Mesendoderm (in vitro differentiated cells): ENCODE data around the gene NR1I3.
"Not testable (repeated sequence)": the region's sequence is repeated elsewhere in the genome, so short reads cannot be mapped to it uniquely, and the experiment has no call there.

Experiments
- DNase-seq: peaks from one replicate; pipeline ENCODE4 v3.0.0; 2013
- H2AK5ac ChIP-seq: 2 replicates; pipeline ENCODE4 v1.6.1; 2013; ENCODE audit warnings: low read length, inconsistent platforms
- H2BK120ac ChIP-seq: 2 replicates; pipeline ENCODE4 v1.6.1; 2013; ENCODE audit warnings: low read depth, mild to moderate bottlenecking, low read length, moderate library complexity, mixed read lengths
- H2BK15ac ChIP-seq: replicated peaks from 2 replicates; pipeline ENCODE4 v1.6.1; 2013; ENCODE audit warnings: low read depth, mild to moderate bottlenecking, moderate library complexity
- H2BK5ac ChIP-seq: 2 replicates; pipeline ENCODE4 v1.6.1; 2013; ENCODE audit warnings: low read length, inconsistent platforms
- H3K18ac ChIP-seq: 2 replicates; pipeline ENCODE4 v1.6.1; 2013; ENCODE audit warnings: mild to moderate bottlenecking, low read length, mixed read lengths
- H3K23ac ChIP-seq: one replicate; pipeline ENCODE4 v1.6.1; 2013; ENCODE audit warnings: low read length
- H3K27ac ChIP-seq: 2 replicates; pipeline ENCODE4 v1.5.1; 2013; ENCODE audit warnings: low read depth, mild to moderate bottlenecking, inconsistent platforms, low read length, moderate library complexity
- H3K27me3 ChIP-seq: 2 replicates; pipeline ENCODE4 v1.6.1; 2013; ENCODE audit warnings: low read length, control low read depth, mild to moderate bottlenecking, inconsistent platforms; ENCODE audit not compliant: insufficient read depth, poor library complexity
- H3K36me3 ChIP-seq: 2 replicates; pipeline ENCODE4 v1.6.1; 2013; ENCODE audit warnings: low read length, inconsistent platforms; ENCODE audit not compliant: control insufficient read depth, insufficient read depth
- H3K4ac ChIP-seq: one replicate; pipeline ENCODE4 v1.6.1; 2013; ENCODE audit warnings: low read depth, mild to moderate bottlenecking, low read length, moderate library complexity
- H3K4me1 ChIP-seq: 2 replicates; pipeline ENCODE4 v1.6.1; 2013; ENCODE audit warnings: low read depth, low read length, inconsistent platforms; ENCODE audit not compliant: control insufficient read depth
- H3K4me2 ChIP-seq: 2 replicates; pipeline ENCODE4 v1.6.1; 2013; ENCODE audit warnings: low read length
- H3K4me3 ChIP-seq: 2 replicates; pipeline ENCODE4 v1.5.1; 2013; ENCODE audit warnings: mild to moderate bottlenecking, low read length
- H3K56ac ChIP-seq: one replicate; pipeline ENCODE4 v1.6.1; 2013; ENCODE audit warnings: low read length
- H3K79me1 ChIP-seq: 2 replicates; pipeline ENCODE4 v1.6.1; 2013; ENCODE audit warnings: low read length, inconsistent platforms
- H3K79me2 ChIP-seq: 2 replicates; pipeline ENCODE4 v1.6.1; 2013; ENCODE audit warnings: mild to moderate bottlenecking, low read length; ENCODE audit not compliant: control insufficient read depth, insufficient read depth
- H3K9ac ChIP-seq: 2 replicates; pipeline ENCODE4 v1.6.1; 2013; ENCODE audit warnings: low read length, inconsistent platforms
- H4K5ac ChIP-seq: one replicate; pipeline ENCODE4 v1.6.1; 2013; ENCODE audit warnings: low read length
- H4K8ac ChIP-seq: one replicate; pipeline ENCODE4 v1.6.1; 2013; ENCODE audit warnings: low read depth, mild to moderate bottlenecking, control low read depth, low read length, moderate library complexity
- WGBS: extraction: QIAGEN DNeasy Blood & Tissue Kit; methylation state at CpG from one replicate; pipeline ENCODE4 v1.1.7; 2013; ENCODE audit warnings: low lambda C conversion rate, missing lambda C conversion rate; ENCODE audit not compliant: insufficient coverage; ENCODE audit errors: extremely low coverage; 5-methylcytosine and 5-hydroxymethylcytosine counted together

NR1I3 gene

DNA sequence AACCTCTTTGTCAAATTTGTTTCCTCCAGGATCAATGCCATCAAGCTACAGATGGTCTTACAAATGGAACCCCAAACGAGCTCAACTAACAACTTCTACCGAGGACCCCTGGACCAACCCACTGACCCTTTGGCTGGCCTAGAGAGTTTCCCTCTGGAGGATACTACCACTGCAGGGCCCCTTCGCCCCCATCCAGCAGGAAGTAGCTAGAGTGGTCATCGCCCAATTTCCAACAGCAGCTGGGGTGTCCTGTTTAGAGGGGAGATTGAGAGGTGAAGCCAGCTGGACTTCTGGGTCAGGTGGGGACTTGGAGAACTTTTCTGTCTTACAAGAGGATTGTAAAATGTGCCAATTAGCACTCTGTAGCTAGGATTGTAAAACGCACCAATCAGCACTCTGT, 19.1 kb upstream of the NR1I3 start:
- H4K5ac ChIP-seq, H3K4ac ChIP-seq, H3K9ac ChIP-seq, DNase-seq, H2BK120ac ChIP-seq, H2BK5ac ChIP-seq, H3K18ac ChIP-seq, H3K36me3 ChIP-seq, H4K8ac ChIP-seq, H2BK15ac ChIP-seq, H3K27ac ChIP-seq, H3K79me1 ChIP-seq, H3K4me2 ChIP-seq, H3K4me3 ChIP-seq, H3K79me2 ChIP-seq, H2AK5ac ChIP-seq, H3K4me1 ChIP-seq, H3K56ac ChIP-seq, H3K23ac ChIP-seq: not testable (repeated sequence)
- peaks cover 16% of the 10 kb centered on the region for H3K27me3 ChIP-seq
- WGBS, result no CpG with 5 or more reads among the region's 5 CpGs

- peaks cover 16% of the 10 kb centered on the region for H3K27me3 ChIP-seq
- not testable (repeated sequence) for H3K4ac ChIP-seq, H3K79me2 ChIP-seq, H2AK5ac ChIP-seq, H3K36me3 ChIP-seq, H2BK15ac ChIP-seq, H3K27ac ChIP-seq, H4K5ac ChIP-seq, H3K18ac ChIP-seq, H3K79me1 ChIP-seq, H3K4me1 ChIP-seq, H3K4me3 ChIP-seq, H3K9ac ChIP-seq, H2BK5ac ChIP-seq, H3K56ac ChIP-seq, H3K4me2 ChIP-seq, H3K23ac ChIP-seq, H4K8ac ChIP-seq, H2BK120ac ChIP-seq
- no CpG with 5 or more reads among the region's 4 CpGs for WGBS
- peak; percentile 88 for DNase-seq
Observed at GRCh38 chr1:161255955-161256520, 18.0 kb upstream of the NR1I3 start.

GRCh38 chr1:161255302-161255701, 17.3 kb upstream of the NR1I3 start:
- H4K5ac ChIP-seq, DNase-seq, H3K4me2 ChIP-seq, H3K9ac ChIP-seq, H3K4ac ChIP-seq, H3K4me3 ChIP-seq, H2BK120ac ChIP-seq, H2BK15ac ChIP-seq, H3K79me2 ChIP-seq, H4K8ac ChIP-seq, H3K23ac ChIP-seq, H2AK5ac ChIP-seq, H3K4me1 ChIP-seq, H3K79me1 ChIP-seq, H3K18ac ChIP-seq, H3K27ac ChIP-seq, H3K36me3 ChIP-seq, H2BK5ac ChIP-seq: not testable (repeated sequence)
- WGBS, result no CpG with 5 or more reads among the region's 5 CpGs
- Histone ChIP-seq H3K56ac (peak overlapping the region; percentile 49), H3K27me3 (peaks cover 14% of the 10 kb centered on the region)

DNA sequence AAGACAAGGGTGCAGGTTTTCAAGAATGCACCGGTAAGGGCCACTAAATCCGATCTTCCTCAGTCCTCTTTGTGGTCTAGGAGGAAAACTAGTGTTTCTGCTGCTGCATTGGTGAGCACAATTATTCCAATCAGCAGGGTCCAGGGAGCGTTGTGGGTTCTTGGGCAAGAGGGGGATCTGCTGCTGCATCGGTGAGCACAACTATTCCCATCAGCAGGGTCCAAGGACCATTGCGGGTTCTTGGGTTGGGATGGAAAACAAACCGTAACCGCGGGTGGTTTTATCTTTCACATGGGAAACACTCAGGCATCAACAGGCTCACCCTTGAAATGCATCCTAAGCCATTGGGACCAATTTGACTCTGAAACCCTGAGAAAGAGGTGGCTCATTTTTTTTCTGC, 13.6 kb upstream of the NR1I3 start:
- Histone ChIP-seq H4K8ac (no peak overlapping the region), H3K27ac (no peak overlapping the region), H3K79me1 (no peaks in the 10 kb centered on the region), H2BK120ac (no peak overlapping the region), H3K4ac (no peak overlapping the region), H2AK5ac (no peak overlapping the region), H3K4me2 (no peak overlapping the region), H3K23ac (no peak overlapping the region), H2BK5ac (no peak overlapping the region), H3K18ac (no peak overlapping the region), H2BK15ac (no peak overlapping the region), H3K27me3 (no peaks in the 10 kb centered on the region), H4K5ac (no peak overlapping the region), H3K56ac (no peak overlapping the region), H3K79me2 (no peaks in the 10 kb centered on the region), H3K4me1 (no peaks in the 10 kb centered on the region), H3K36me3 (no peaks in the 10 kb centered on the region), H3K9ac (no peak overlapping the region), H3K4me3 (no peak overlapping the region)
- WGBS, result no CpG with 5 or more reads among the region's 8 CpGs
- no peak for DNase-seq

DNA sequence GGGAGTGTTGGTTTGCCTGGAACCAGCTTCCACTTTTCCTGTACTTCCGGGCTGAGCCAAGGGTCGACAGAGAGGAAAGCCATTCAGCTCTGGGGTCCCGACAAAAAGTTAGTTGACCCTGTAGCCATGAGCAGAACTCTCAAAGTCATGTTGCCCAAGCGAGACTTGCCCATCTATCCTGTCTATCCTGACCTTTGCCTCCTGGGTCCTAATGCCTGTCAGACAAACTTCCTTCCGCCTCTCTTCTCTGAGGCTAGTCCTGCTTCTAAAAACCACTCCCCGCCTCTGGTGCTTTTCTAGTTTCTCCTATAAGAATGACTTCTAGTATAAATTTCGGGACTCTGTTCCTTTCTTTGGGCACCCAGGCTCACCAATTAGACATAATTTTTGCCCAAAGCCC, 12.8 kb upstream of the NR1I3 start:
- WGBS, result no CpG with 5 or more reads among the region's 7 CpGs
- no peak overlapping the region for H3K4ac ChIP-seq

GRCh38 chr1:161250100-161250499, 12.1 kb upstream of the NR1I3 start:
- not testable (repeated sequence) for H3K27ac ChIP-seq, H3K4me1 ChIP-seq, H3K4me2 ChIP-seq, H2BK120ac ChIP-seq, H3K4ac ChIP-seq, H3K23ac ChIP-seq, H3K9ac ChIP-seq, H4K8ac ChIP-seq, H3K79me1 ChIP-seq, H3K79me2 ChIP-seq, H3K56ac ChIP-seq, H4K5ac ChIP-seq, H2BK5ac ChIP-seq, H3K36me3 ChIP-seq, DNase-seq, H2AK5ac ChIP-seq, H3K18ac ChIP-seq, H3K27me3 ChIP-seq, H2BK15ac ChIP-seq, H3K4me3 ChIP-seq
- no CpG with 5 or more reads among the region's 5 CpGs for WGBS

More for the DNA sequence above, 12.8 kb upstream of the NR1I3 start:
- H3K18ac ChIP-seq, result no peak overlapping the region
- no peak overlapping the region for H3K4me2 ChIP-seq
- no peak overlapping the region for H3K4me3 ChIP-seq
- H3K27me3 ChIP-seq, result no peaks in the 10 kb centered on the region
- H3K36me3 ChIP-seq, result no peaks in the 10 kb centered on the region
- DNase-seq, result no peak
- no peak overlapping the region for H2AK5ac ChIP-seq
- no peaks in the 10 kb centered on the region for H3K79me1 ChIP-seq
- H3K56ac ChIP-seq, result no peak overlapping the region
- H3K27ac ChIP-seq, result no peak overlapping the region
- no peaks in the 10 kb centered on the region for H3K4me1 ChIP-seq
- H4K8ac ChIP-seq, result no peak overlapping the region
- no peak overlapping the region for H3K23ac ChIP-seq
- no peak overlapping the region for H2BK5ac ChIP-seq
- H3K79me2 ChIP-seq, result no peaks in the 10 kb centered on the region
- H4K5ac ChIP-seq, result no peak overlapping the region
- H2BK15ac ChIP-seq, result no peak overlapping the region
- H2BK120ac ChIP-seq, result no peak overlapping the region
- no peak overlapping the region for H3K9ac ChIP-seq
